ENCODE results near the gene EFTUD2. TPM values are rescaled to one million over a fixed set of nuclear protein-coding genes. Genes with fewer than 3 reads are reported as not detected.
"Not testable (repeated sequence)": the region's sequence is repeated elsewhere in the genome, so short reads cannot be mapped to it uniquely, and the experiment has no call there.

Gene EFTUD2
- total RNA-seq, 2 experiments from 2014 or later = 207 to 208 TPM

DNA sequence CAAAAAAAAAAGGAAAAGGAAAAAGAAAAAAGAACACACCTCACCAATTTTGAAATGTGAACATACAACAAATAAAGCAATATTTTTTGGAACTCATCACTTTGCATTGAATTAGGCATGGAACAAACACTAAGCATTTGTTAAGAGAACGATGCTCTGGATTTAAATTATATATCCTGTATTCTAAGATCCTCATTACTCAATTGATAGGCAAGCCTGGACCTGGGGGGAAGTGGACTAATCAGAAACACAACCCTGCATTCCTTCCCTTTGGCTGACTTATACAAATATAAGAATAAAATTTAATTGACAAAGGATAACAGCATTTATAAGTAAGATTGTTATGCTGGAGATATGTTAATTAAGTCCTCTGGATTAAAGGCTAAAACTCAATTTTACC is 71.4 kb downstream of the EFTUD2 start:
- DNase-seq (no peak), ATAC-seq (no peak)
- intact Hi-C loops (cut with micrococcal nuclease) = no loop called here
- TF ChIP-seq, protein P1, sequence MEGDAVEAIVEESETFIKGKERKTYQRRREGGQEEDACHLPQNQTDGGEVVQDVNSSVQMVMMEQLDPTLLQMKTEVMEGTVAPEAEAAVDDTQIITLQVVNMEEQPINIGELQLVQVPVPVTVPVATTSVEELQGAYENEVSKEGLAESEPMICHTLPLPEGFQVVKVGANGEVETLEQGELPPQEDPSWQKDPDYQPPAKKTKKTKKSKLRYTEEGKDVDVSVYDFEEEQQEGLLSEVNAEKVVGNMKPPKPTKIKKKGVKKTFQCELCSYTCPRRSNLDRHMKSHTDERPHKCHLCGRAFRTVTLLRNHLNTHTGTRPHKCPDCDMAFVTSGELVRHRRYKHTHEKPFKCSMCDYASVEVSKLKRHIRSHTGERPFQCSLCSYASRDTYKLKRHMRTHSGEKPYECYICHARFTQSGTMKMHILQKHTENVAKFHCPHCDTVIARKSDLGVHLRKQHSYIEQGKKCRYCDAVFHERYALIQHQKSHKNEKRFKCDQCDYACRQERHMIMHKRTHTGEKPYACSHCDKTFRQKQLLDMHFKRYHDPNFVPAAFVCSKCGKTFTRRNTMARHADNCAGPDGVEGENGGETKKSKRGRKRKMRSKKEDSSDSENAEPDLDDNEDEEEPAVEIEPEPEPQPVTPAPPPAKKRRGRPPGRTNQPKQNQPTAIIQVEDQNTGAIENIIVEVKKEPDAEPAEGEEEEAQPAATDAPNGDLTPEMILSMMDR (IDR thresholded peaks at IDR 0.05) = no peak
- H3K4me1 Mint-ChIP-seq (ENCODE audit: low read depth) = peaks cover 9% of the 10 kb centered on the region
- no peak overlapping the region for H3K4me3 Mint-ChIP-seq
- H3K36me3 Mint-ChIP-seq (ENCODE audit: low read depth) = no peaks in the 10 kb centered on the region
- CTCF ChIA-PET = interaction anchor here (1.8 kb wide), 2 partner anchors 47 to 50 kb away, joined by 5 to 8 read pairs; no protein-coding TSS in a partner anchor
- no peaks in the 10 kb centered on the region for H3K9me3 Mint-ChIP-seq
- H3K27ac Mint-ChIP-seq = no peak overlapping the region
- H3K27me3 Mint-ChIP-seq = peaks cover 41% of the 10 kb centered on the region
- POLR2A ChIA-PET = no interaction called here

DNA sequence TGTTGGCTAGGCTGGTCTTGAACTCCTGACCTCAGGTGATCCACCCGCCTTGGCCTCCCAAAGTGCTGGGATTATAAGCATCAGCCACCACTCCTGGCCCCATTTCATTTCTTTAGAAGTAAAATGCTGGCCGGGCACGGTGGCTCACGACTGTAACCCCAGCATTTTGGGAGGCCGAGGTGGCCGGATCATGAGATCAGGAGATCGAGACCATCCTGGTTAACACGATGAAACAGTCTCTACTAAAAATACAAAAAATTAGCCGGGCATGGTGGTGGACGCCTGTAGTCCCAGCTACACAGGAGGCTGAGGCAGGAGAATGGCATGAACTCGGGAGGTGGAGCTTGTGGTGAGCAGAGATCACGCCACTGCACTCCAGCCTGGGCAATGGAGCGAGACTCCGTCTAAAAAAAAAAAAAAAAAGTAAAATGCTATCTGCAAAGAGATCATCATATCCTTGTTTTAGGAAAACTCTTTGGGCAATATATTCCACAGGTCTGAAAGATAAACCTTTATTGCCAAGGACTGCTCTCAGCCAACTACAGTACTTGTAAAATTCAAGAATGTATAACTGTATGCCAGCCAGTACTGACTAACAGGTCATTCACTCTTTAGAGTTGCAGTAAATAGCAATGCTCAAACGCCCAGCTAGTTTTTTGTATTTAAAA is 73.0 kb downstream of the EFTUD2 start:
- Mint-ChIP-seq H3K4me3 (no peak overlapping the region), H3K27me3 (peaks cover 36% of the 10 kb centered on the region), H3K36me3 (ENCODE audit: low read depth) (no peaks in the 10 kb centered on the region), H3K27ac (no peak overlapping the region), H3K4me1 (ENCODE audit: low read depth) (peaks cover 9% of the 10 kb centered on the region), H3K9me3 (no peaks in the 10 kb centered on the region)
- ChIA-PET POLR2A (no interaction called here), CTCF (interaction anchor here (1.2 to 1.6 kb wide), 4 partner anchors 24 to 52 kb away, joined by 3 to 6 read pairs (median 4); no protein-coding TSS in a partner anchor)
- DNase-seq (no peak), ATAC-seq (no peak)
- intact Hi-C loops (cut with micrococcal nuclease) = no loop called here
- TF ChIP-seq, protein P1 (IDR thresholded peaks at IDR 0.05) = no peak

DNA sequence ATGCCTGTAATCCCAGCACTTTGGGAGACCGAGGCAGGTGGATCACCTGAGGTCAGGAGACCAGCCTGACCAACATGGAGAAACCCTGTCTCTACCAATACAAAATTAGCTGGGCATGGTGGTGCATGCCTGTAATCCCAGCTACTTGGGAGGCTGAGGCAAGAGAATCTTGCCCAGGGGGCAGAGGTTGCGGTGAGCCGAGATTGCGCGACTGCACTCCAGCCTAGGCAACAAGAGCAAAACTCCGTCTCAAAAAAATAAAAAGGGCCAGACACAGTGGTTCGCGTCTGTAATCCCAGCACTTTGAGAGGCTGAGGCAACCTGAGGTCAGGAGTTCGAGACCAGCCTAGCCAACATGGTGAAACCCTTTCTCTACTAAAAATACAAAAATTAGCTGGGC is 74.0 kb downstream of the EFTUD2 start:
- H3K36me3 Mint-ChIP-seq (ENCODE audit: low read depth); CTCF ChIA-PET; POLR2A ChIA-PET; H3K4me1 Mint-ChIP-seq (ENCODE audit: low read depth); ATAC-seq; H3K4me3 Mint-ChIP-seq; DNase-seq; H3K9me3 Mint-ChIP-seq; H3K27ac Mint-ChIP-seq; intact Hi-C loops (cut with micrococcal nuclease): not testable (repeated sequence)
- peaks cover 27% of the 10 kb centered on the region for H3K27me3 Mint-ChIP-seq

DNA sequence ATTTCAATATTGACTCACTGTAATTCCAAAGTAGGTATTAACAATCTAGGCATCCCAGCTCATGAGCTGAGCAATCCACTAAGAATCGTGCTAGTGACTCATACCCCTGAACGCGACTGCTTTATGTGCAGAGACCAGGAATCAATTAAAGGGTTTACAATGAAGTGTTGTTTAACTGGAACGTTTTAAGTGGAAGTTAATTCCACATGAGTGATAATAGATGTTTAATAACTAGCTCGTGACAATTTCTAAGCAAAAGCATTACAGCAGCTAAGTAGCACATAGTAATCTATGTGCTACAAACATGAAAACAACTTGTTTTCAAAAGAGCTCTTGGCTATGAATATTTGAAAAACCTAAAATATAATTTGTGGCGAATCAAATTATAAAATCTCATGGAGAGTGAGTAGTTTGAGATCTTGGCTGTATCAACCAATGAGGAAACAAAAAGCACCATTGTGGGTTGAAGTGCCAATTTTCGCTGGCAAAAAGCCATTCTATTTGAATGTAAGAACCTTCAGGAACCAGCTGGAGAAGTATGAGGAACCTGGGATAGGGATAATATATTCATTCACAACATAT is 78.5 kb downstream of the EFTUD2 start:
- peaks cover 6% of the 10 kb centered on the region for H3K27me3 Mint-ChIP-seq
- ChIA-PET CTCF (interaction anchor here (0.9 kb wide), 1 partner anchor 44 kb away, joined by 3 read pairs; no protein-coding TSS in a partner anchor), POLR2A (no interaction called here)
- no peak for DNase-seq
- intact Hi-C loops (cut with micrococcal nuclease) = no loop called here
- no peaks in the 10 kb centered on the region for H3K4me1 Mint-ChIP-seq (ENCODE audit: low read depth)
- TF ChIP-seq, protein P1 (IDR thresholded peaks at IDR 0.05) = no peak
- H3K27ac Mint-ChIP-seq = no peak overlapping the region
- no peaks in the 10 kb centered on the region for H3K36me3 Mint-ChIP-seq (ENCODE audit: low read depth)
- no peak overlapping the region for H3K4me3 Mint-ChIP-seq
- no peaks in the 10 kb centered on the region for H3K9me3 Mint-ChIP-seq
- ATAC-seq = no peak

DNA sequence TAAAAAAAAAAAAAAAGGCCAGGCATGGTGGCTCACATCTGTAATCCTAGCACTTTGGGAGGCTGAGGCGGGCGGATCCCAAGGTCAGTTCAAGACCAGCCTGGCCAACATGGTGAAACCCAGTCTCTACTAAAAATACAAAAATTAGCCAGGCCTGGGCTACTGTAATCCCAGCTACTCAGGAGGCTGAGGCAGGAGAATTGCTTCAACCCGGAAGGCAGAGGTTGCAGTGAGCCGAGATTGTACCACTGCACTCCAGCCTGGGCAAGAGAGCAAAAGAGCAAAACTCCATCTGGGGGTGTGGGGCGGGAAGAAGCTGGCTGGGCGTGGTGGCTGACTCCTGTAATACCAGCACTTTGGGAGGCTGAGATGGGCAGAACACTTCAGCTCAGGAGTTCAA is 80.7 kb downstream of the EFTUD2 start:
- H3K27ac Mint-ChIP-seq; DNase-seq; H3K4me1 Mint-ChIP-seq (ENCODE audit: low read depth); H3K9me3 Mint-ChIP-seq; intact Hi-C loops (cut with micrococcal nuclease); POLR2A ChIA-PET; H3K4me3 Mint-ChIP-seq; H3K36me3 Mint-ChIP-seq (ENCODE audit: low read depth); H3K27me3 Mint-ChIP-seq; ATAC-seq: not testable (repeated sequence)
- CTCF ChIA-PET = interaction anchor here (0.9 kb wide), 1 partner anchor 39 kb away, joined by 3 read pairs; no protein-coding TSS in a partner anchor

DNA sequence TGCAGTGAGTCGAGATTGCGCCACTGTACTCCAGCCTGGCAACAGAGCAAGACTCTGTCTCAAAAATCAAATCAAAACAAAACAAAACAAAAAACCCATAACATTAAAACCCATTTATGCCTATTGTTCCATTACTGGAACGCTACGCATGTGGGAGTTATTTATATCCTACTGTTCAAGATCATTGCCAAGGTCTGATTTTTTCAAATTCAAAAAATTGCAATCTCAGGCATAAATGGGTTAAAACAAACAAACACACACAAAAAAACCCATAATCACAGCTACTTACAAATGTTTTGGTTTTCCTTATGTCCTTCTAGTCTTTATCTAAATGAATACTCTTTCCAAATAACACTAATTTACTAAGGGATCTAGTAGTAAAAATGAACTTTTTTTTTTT is 87.0 kb downstream of the EFTUD2 start:
- no peak for DNase-seq
- no peak overlapping the region for H3K27ac Mint-ChIP-seq
- ATAC-seq = no peak
- CTCF ChIA-PET = no interaction called here
- H3K4me3 Mint-ChIP-seq = no peak overlapping the region
- intact Hi-C loops (cut with micrococcal nuclease) = no loop called here
- peaks cover 1% of the 10 kb centered on the region for H3K27me3 Mint-ChIP-seq
- no peaks in the 10 kb centered on the region for H3K4me1 Mint-ChIP-seq (ENCODE audit: low read depth)
- POLR2A ChIA-PET = interaction anchor here (0.9 kb wide), 1 partner anchor 31 kb away, joined by 4 read pairs; no protein-coding TSS in a partner anchor
- H3K36me3 Mint-ChIP-seq (ENCODE audit: low read depth) = no peaks in the 10 kb centered on the region
- TF ChIP-seq, protein P1 (IDR thresholded peaks at IDR 0.05) = no peak
- H3K9me3 Mint-ChIP-seq = no peaks in the 10 kb centered on the region

DNA sequence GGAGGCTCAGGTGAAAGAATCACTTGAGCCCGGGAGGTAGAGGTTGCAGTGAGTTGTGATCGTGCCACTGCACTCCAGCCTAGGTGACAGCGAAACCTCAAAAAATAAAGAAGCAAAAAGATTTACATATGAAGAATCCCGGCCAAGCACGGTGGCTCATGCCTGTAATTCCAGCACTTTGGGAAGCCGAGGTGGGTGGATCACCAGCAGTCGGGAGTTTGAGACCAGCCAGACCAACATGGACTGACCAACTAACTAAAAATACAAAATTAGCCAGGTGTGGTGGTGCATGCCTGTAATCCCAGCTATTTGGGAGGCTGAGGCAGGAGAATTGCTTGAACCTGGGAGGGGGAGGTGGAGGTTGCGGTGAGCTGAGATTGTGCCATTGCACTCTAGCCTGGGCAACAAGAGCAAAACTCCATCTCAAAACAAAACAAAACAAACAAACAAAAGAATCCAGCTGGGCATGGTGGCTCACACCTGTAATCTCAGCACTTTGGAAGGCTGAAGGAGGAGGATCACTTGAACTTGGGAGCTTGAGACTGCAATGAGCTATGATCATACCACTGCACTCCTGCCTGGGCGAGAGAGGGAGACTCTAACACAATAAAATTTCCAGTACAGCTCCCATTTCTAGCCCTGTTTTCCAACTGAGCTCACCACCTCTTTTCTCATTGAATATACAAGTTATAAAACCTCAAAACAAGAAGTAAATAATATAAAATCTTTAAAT is 90.4 kb downstream of the EFTUD2 start:
- ChIA-PET POLR2A (interaction anchor here (1.7 kb wide), 1 partner anchor 12 kb away, joined by 3 read pairs; no protein-coding TSS in a partner anchor), CTCF (interaction anchor here (1.4 kb wide), 1 partner anchor 10 kb away, joined by 4 read pairs; no protein-coding TSS in a partner anchor)
- intact Hi-C loops (cut with micrococcal nuclease); H3K4me1 Mint-ChIP-seq (ENCODE audit: low read depth); H3K27me3 Mint-ChIP-seq; DNase-seq; H3K36me3 Mint-ChIP-seq (ENCODE audit: low read depth); H3K9me3 Mint-ChIP-seq; H3K27ac Mint-ChIP-seq; H3K4me3 Mint-ChIP-seq; ATAC-seq: not testable (repeated sequence)
